Suppressor macrophage (primary cell): ENCODE measurements around the gene RNF103.
"Not testable (repeated sequence)": the region's sequence is repeated elsewhere in the genome, so short reads cannot be mapped to it uniquely, and the experiment has no call there.

ENCODE experiments used
- DNase-seq, 4 experiments: peaks; one replicate each; pipeline ENCODE4 v3.0.0-alpha.2; 2020 to 2022

Gene RNF103

GRCh38 chr2:86624267-86624547 lies 542 bp upstream of the RNF103 start:
- DNase-seq: peak in 1 of 4 experiments; percentile 8

DNA sequence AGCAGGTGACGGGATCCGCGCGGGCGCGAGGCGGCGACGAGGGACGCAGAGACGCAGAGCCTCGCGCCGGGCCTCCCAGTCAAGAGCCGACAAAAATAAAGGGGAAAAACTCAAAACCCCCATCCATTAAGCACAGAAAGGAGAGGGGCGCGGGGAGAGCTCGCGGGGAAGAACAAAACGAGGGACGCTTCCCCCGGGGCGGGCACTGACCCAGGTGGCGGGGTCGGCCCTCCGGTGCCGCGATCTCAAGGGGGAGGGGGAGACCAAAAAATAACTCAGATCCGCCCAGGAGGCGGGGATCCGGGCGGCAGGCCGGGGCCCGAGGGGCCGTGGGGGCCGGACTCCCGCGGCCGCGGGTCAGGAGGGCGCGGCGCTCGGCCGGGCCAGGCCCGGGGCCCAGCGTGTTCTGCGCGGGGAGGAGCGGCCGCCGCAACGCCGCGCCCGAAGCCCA lies 597 bp downstream of the RNF103 start:
- peak; percentile 64 to 86 (median 74) for DNase-seq

DNA sequence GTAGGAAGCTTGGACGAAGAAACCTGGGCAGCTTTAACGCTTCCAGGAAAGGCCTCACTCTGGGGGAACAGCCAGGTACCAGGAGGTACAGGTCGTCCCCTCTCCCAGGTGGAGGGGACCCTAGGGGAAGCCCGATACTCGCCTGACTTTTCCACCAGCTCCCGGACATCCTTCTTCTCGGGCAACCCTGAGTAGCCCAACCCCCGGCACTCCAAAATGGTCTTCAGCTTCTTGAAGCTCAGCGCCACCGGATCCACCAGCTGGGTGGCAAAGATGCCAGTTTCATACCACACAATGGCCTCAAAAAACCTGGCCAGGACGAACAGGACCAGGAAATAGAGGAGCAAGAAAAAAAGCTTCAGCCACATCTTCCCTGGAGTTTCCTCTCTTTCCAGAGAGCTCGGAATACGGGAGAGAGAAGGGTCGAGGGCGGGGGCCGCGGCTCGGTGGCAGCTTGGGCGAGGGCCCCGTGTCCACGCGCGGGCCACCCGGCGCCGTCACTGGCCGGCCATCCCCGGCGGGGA lies 1.1 kb downstream of the RNF103 start:
- DNase-seq: peak; percentile 38 to 62 (median 52)

DNA sequence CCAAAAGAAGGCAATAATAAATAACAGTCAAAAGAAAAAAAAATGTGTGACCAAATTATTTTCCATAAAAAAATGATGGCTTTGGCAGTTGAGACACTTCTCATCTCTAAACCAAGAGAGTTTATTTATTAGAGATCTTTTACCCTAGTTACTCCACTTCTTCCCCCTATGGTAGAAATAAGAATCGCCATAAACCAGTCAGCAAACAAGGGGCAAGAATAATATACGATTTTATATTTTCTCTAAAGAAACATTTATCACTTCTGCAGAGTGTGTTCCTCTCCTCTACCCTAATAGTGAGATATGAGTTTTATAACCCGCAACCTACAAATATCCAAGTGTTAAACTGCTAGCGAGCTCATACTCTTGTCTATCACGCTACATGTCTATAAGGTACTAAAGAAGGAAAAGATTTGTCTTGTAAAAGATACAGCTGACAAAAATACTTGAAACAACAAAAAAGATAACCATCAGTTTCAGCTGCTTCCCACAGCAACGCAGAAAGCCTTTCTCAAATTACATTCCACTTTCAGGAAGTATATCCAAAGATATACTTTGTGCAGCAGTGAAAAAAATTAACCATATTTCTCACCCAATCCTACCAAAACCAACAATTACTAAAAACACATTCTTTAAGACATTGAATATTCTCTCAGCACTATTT lies 2.3 kb downstream of the RNF103 start:
- DNase-seq: peak in 2 of 4 experiments; percentile 25

DNA sequence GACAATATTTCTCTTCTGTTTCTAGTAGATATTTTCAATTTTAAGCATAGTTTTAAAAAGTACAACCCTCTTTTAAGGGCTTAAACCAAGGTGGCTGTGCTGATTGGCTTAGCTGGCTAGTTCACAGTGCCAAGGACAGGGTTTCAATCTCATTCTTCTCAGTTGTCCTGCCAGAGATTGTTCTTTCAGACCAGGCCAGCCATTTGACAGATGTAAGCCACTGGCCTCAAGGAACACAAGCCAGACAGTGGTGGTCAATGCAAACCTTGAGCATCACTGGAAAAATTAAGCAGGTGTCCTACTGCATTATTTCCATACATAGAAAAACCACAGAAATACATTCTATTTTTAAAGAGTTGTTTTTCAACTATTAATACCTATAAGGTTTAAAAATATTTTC lies 5.9 kb downstream of the RNF103 start:
- no peak for DNase-seq

- DNase-seq: no peak
These were observed 6.5 kb downstream of the RNF103 start for GRCh38 chr2:86617153-86617552.

DNA sequence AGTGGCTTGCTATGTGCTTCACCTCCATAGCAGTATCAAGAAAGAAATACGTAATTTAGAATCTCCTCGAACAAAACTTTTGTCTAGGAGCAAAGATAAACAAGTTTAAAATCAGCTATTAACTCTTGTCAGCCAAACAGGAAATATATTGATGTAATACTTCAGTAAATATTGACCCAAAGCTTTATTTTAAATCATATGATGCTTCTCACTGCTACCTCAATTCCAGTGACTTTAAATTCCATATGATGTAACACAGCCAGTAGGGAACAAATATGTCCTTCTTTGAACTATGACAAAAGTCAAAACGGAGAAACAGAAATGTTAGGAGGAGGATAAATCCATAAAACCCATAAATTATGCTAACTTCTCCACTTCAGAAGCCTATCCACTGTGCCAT lies 7.2 kb downstream of the RNF103 start:
- no peak for DNase-seq

DNA sequence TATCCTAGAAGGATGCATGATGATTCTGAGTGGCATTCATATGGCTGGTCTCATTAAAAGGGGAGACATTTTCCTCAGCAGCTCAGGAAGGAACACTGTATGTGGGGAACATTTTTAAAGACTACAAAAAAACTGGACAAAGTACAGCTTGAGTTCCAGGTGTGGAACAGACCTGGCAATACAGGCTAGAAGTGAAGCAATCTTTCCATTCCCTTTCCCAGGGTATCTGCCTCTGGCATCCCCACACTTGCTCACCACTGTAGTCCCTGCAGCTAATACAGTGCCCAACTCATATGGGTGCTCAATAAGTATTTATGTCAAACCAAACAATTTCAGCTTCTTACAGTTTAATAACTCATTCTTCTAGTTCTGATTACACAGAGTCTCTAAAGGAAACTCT lies 8.1 kb downstream of the RNF103 start:
- no peak for DNase-seq

GRCh38 chr2:86613515-86613914 lies 10.2 kb downstream of the RNF103 start:
- no peak for DNase-seq

- DNase-seq: no peak
These were observed 12.8 kb downstream of the RNF103 start for GRCh38 chr2:86610871-86611270.

GRCh38 chr2:86608832-86609410 lies 14.7 kb downstream of the RNF103 start:
- peak in 3 of 4 experiments; percentile 32 to 56 (median 38) for DNase-seq

GRCh38 chr2:86603905-86604304 lies 19.8 kb downstream of the RNF103 start:
- DNase-seq: no peak

- DNase-seq: no peak
These were observed 24.7 kb downstream of the RNF103 start for GRCh38 chr2:86598966-86599365.

GRCh38 chr2:86596118-86596517 lies 27.5 kb downstream of the RNF103 start:
- DNase-seq: no peak

- no peak for DNase-seq
These were observed 30.4 kb downstream of the RNF103 start for GRCh38 chr2:86593266-86593665.

GRCh38 chr2:86592547-86593230 lies 31.0 kb downstream of the RNF103 start:
- no peak for DNase-seq

DNA sequence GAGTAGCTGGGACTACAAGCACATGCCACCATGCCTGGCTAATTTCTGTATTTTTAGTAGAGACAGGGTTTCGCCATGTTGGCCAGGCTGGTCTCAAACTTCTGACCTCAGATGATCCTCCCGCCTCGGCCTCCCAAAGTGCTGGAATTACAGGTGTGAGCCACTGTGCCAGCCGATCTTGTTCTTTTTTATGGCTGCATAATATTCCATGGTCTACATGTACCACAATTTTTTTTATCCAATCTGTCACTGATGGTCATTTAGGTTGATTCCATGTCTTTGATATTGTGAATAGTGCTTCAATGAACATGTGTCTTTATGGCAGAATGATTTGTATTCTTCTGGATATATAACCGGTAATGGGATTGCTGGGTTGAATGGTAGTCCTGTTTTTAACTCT lies 34.0 kb downstream of the RNF103 start:
- DNase-seq: not testable (repeated sequence)

GRCh38 chr2:86584151-86584913 lies 39.3 kb downstream of the RNF103 start:
- DNase-seq: peak; percentile 59 to 83 (median 70)

- DNase-seq: no peak
These were observed 43.1 kb downstream of the RNF103 start for GRCh38 chr2:86580560-86580959.

DNA sequence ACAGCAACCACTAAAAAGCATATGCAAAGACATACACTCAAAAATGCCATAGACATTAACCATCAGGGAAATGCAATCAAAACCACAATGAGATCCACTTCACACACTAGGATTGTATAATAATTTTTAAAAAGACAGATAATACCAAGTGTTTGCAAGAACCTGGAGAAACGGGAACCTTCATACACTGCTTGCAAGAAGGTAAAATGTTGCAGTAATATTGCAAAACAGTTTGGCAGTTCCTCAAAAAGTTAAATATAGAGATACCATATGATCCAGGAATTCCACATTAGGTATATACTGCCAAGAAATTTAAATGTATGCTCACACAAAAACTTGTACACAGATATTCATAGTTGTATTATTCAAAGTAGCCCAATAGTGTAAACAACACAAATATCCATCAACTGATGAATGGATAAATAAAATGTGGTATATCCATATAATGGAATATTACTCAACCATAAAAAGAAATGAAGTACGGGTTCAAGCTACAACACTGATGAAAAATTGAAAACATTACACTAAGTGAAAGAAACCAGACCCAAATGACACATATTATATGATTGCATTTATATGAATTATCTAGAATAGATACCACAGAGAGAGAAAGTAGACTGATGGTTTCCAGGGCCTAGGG lies 45.7 kb downstream of the RNF103 start:
- DNase-seq: peak; percentile 10 to 71 (median 44)

- peak in 1 of 4 experiments; percentile 19 for DNase-seq
These were observed 53.6 kb downstream of the RNF103 start for GRCh38 chr2:86570059-86570458.

DNA sequence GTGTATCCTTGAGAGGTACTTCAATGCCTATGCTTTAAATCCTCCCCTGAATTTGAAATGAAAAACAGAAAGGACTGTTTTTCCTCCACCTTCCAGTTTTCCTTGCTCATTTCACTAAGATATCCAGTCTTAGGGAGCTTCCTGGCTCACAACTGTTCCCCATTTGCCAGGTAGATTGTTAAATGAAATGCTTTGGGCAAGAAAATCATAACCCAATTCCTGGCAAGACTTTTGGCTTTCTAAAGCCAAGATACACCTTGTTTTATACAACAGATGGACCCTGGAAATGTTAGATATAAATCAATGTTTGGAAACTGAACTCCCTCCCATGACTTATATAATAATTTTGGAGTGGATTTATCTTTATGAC lies 56.9 kb downstream of the RNF103 start:
- DNase-seq: no peak
